H1 (cell line): ENCODE data around the gene HDAC11. TPM values are rescaled to one million over a fixed set of nuclear protein-coding genes. Genes with fewer than 3 reads are reported as not detected.

Experiments
- CTCF ChIA-PET: fragments of 300-600 bp; sonication (Branson Sonifier 250); formaldehyde crosslinking; loops from one replicate; lab custom pipeline; 2021; ENCODE audit not compliant: partially characterized antibody; lab: Charles Lee
- POLR2A ChIA-PET: fragments of 300-600 bp; sonication (Branson Sonifier 250); formaldehyde crosslinking; loops from one replicate; lab custom pipeline; 2021; ENCODE audit warnings: inconsistent platforms; ENCODE audit not compliant: partially characterized antibody; lab: Charles Lee
- DNase-seq, 2 experiments: peaks; one replicate each; pipeline versions ENCODE4 v3.0.0 to v3.0.0-alpha.2; 2010 to 2022; ENCODE audit warnings: low spot score in 2 of 2, low read depth in 1 of 2, mixed read lengths in 1 of 2
- FAIRE-seq: peaks from 2 replicates; lab custom pipeline; 2011; peaks lifted over from hg19 to GRCh38; lab: Jason Lieb, UNC
- H2AFZ ChIP-seq: 2 replicates; pipeline ENCODE4 v1.8.1; 2012; ENCODE audit warnings: low read length, inconsistent platforms
- H2AK5ac ChIP-seq: 2 replicates; pipeline ENCODE4 v1.6.1; 2013; ENCODE audit warnings: low read depth, low read length
- H2BK120ac ChIP-seq: replicated peaks from 2 replicates; pipeline ENCODE3; 2013; ENCODE audit warnings: low read depth, low read length, inconsistent platforms
- H2BK12ac ChIP-seq: 2 replicates; pipeline ENCODE4 v1.6.1; 2013; ENCODE audit warnings: low read depth, low read length
- H2BK15ac ChIP-seq: 2 replicates; pipeline ENCODE4 v1.6.1; 2013; ENCODE audit warnings: low read length
- H2BK20ac ChIP-seq: 2 replicates; pipeline ENCODE4 v1.6.1; 2013; ENCODE audit warnings: low read length
- H2BK5ac ChIP-seq: 2 replicates; pipeline ENCODE4 v1.6.1; 2013; ENCODE audit warnings: low read depth, low read length
- H3K14ac ChIP-seq: 2 replicates; pipeline ENCODE4 v1.6.1; 2013; ENCODE audit warnings: inconsistent platforms; ENCODE audit not compliant: insufficient read length
- H3K18ac ChIP-seq: 2 replicates; pipeline ENCODE4 v1.6.1; 2013; ENCODE audit warnings: low read length; ENCODE audit errors: extremely low read depth
- H3K23ac ChIP-seq: 2 replicates; pipeline ENCODE4 v1.6.1; 2013; ENCODE audit warnings: inconsistent platforms; ENCODE audit not compliant: insufficient read length
- H3K23me2 ChIP-seq: 2 replicates; pipeline ENCODE4 v1.6.1; 2013; ENCODE audit warnings: low read depth, low read length
- H3K27ac ChIP-seq: 2 replicates; pipeline ENCODE4 v1.6.1; 2011; ENCODE audit warnings: low read depth, low read length, inconsistent platforms
- H3K27me3 ChIP-seq, 4 experiments: replicated peaks in 1 of 4; 1 replicate in 1 of 4; 2 replicates in 3 of 4; pipeline versions ENCODE4 v1.6.1 to v1.8.1; 2011 to 2013; ENCODE audit warnings: low read length in 3 of 4, mild to moderate bottlenecking in 3 of 4, inconsistent platforms in 2 of 4, mixed read lengths in 2 of 4, moderate library complexity in 1 of 4; ENCODE audit not compliant: control insufficient read depth in 3 of 4, insufficient read depth in 3 of 4; ENCODE audit errors: extremely low read depth in 1 of 4
- H3K36me3 ChIP-seq, 4 experiments: 2 replicates each; pipeline versions ENCODE4 v1.6.1 to v1.8.1; 2011 to 2013; ENCODE audit warnings: mild to moderate bottlenecking in 4 of 4, low read length in 3 of 4, moderate library complexity in 2 of 4, control low read depth in 1 of 4, inconsistent platforms in 1 of 4; ENCODE audit not compliant: insufficient read depth in 4 of 4, control insufficient read depth in 2 of 4
- H3K4ac ChIP-seq: replicated peaks from 2 replicates; pipeline ENCODE3; 2013; ENCODE audit warnings: low read length, low read depth, mixed read lengths, inconsistent platforms; ENCODE audit not compliant: insufficient read length
- H3K4me1 ChIP-seq, 4 experiments: replicated peaks in 1 of 4; 1 replicate in 1 of 4; 2 replicates in 3 of 4; pipeline versions ENCODE4 v1.6.1 to v1.8.1; 2011 to 2013; ENCODE audit warnings: low read length in 3 of 4, inconsistent platforms in 2 of 4, mixed read lengths in 1 of 4; ENCODE audit not compliant: insufficient read depth in 4 of 4, control insufficient read depth in 3 of 4
- H3K4me2 ChIP-seq, 2 experiments: 2 replicates each; pipeline versions ENCODE4 v1.6.1 to v1.8.1; 2011 to 2013; ENCODE audit warnings: low read depth in 2 of 2, low read length in 2 of 2, control low read depth in 1 of 2, inconsistent platforms in 1 of 2, mild to moderate bottlenecking in 1 of 2; ENCODE audit not compliant: insufficient read depth in 1 of 2
- H3K4me3 ChIP-seq, 4 experiments: fragments of 200-600, 300-600 bp in 1 of 4; sonication (generic), shearing (Covaris generic), sonication (Bioruptor Twin) in 1 of 4; 2 replicates each; pipeline versions ENCODE4 v1.5.1 to v1.8.1; 2011 to 2016; ENCODE audit warnings: low read length in 4 of 4, low read depth in 3 of 4, control low read depth in 2 of 4, inconsistent platforms in 2 of 4, mild to moderate bottlenecking in 2 of 4, mixed read lengths in 1 of 4, moderate library complexity in 1 of 4; ENCODE audit not compliant: insufficient read depth in 2 of 4; ENCODE audit errors: extremely low read depth in 1 of 4
- H3K56ac ChIP-seq: replicated peaks from 2 replicates; pipeline ENCODE3; 2013; ENCODE audit warnings: low read depth, mild to moderate bottlenecking, mixed read lengths, low read length, inconsistent platforms; ENCODE audit not compliant: insufficient read length
- H3K79me1 ChIP-seq: 2 replicates; pipeline ENCODE4 v1.6.1; 2013; ENCODE audit warnings: low read depth, low read length, control low read depth
- H3K79me2 ChIP-seq, 2 experiments: 2 replicates each; pipeline versions ENCODE4 v1.6.1 to v1.8.1; 2012 to 2013; ENCODE audit warnings: low read length in 2 of 2, mild to moderate bottlenecking in 2 of 2, inconsistent platforms in 1 of 2; ENCODE audit not compliant: insufficient read depth in 2 of 2, control insufficient read depth in 1 of 2
- H3K9ac ChIP-seq, 4 experiments: replicated peaks in 1 of 4; 1 replicate in 1 of 4; 2 replicates in 3 of 4; pipeline versions ENCODE4 v1.6.1 to v1.8.1; 2011 to 2013; ENCODE audit warnings: low read depth in 3 of 4, low read length in 3 of 4, control low read depth in 2 of 4, mild to moderate bottlenecking in 2 of 4, moderate library complexity in 2 of 4, inconsistent platforms in 1 of 4; ENCODE audit errors: extremely low read depth in 1 of 4
- H3K9me3 ChIP-seq, 2 experiments: 2 replicates each; pipeline versions ENCODE4 v1.6.1 to v1.8.1; 2012 to 2013; ENCODE audit warnings: mild to moderate bottlenecking in 2 of 2, moderate library complexity in 2 of 2, control low read depth in 1 of 2, inconsistent platforms in 1 of 2, low read depth in 1 of 2, low read length in 1 of 2, mixed read lengths in 1 of 2; ENCODE audit not compliant: insufficient read depth in 2 of 2
- H4K20me1 ChIP-seq, 2 experiments: replicated peaks in 1 of 2; 2 replicates each; pipeline versions ENCODE3 to v1.8.1; 2011 to 2013; ENCODE audit warnings: inconsistent platforms in 2 of 2, low read length in 2 of 2, mild to moderate bottlenecking in 1 of 2; ENCODE audit not compliant: insufficient read depth in 2 of 2, control insufficient read depth in 1 of 2
- H4K5ac ChIP-seq: 2 replicates; pipeline ENCODE4 v1.6.1; 2013; ENCODE audit warnings: low read length, low read depth, mixed read lengths, inconsistent platforms; ENCODE audit not compliant: insufficient read length
- H4K8ac ChIP-seq: 2 replicates; pipeline ENCODE4 v1.8.0; 2013; ENCODE audit warnings: mild to moderate bottlenecking, moderate library complexity, low read length, inconsistent platforms; ENCODE audit not compliant: insufficient read depth; ENCODE audit errors: extremely low read depth
- H4K91ac ChIP-seq: replicated peaks from 2 replicates; pipeline ENCODE3; 2013; ENCODE audit warnings: low read length, mixed read lengths, inconsistent platforms; ENCODE audit not compliant: insufficient read length
- WGBS, 2 experiments: shearing (Covaris generic) in 1 of 2; methylation state at CpG; one replicate each; pipeline versions ENCODE4 v1.1.6 to v1.1.7; 2013 to 2015; ENCODE audit warnings: low lambda C conversion rate in 2 of 2, mixed read lengths in 2 of 2, inconsistent platforms in 1 of 2, low coverage in 1 of 2, missing lambda C conversion rate in 1 of 2; ENCODE audit not compliant: insufficient replicate concordance in 2 of 2, insufficient coverage in 1 of 2, insufficient read length in 1 of 2; ENCODE audit errors: extremely low coverage in 1 of 2, missing lambda C conversion rate in 1 of 2; 5-methylcytosine and 5-hydroxymethylcytosine counted together
- polyA plus RNA-seq, 7 experiments: library from polyadenylated mRNA; depleted of rRNA in 3 of 7; stranded (reverse) in 5 of 7; unstranded in 2 of 7; fragments of >200 nt in 5 of 7; fragments of 200-250 nt in 2 of 7; gene quantifications; 1 replicate in 5 of 7; 2 replicates in 1 of 7; 4 replicates in 1 of 7; pipeline versions ENCODE4 v1.2.1 to v1.2.3, GENCODE V29; 2011 to 2013; ENCODE audit warnings: missing spikeins in 2 of 7, mixed read lengths in 2 of 7
- total RNA-seq: library from RNA; stranded (reverse); fragmentation: NEBNext Ultra II Directional; extraction: Animal tissue kit (Norgen Biotek cat#: 25700); gene quantifications from 2 replicates; pipeline ENCODE4 v1.2.1, GENCODE V29; 2021

HDAC11 gene
- total and polyA plus RNA-seq, 2 of the 8 experiments (the other 6 are each of a cell fraction or from before 2014, with no cell fraction given), result 6.8 to 7.4 TPM

- Histone ChIP-seq H4K5ac (no peak overlapping the region), H3K23ac (no peak overlapping the region), H3K14ac (no peak overlapping the region), H3K4me3 (no peak overlapping the region), H2BK5ac (no peak overlapping the region), H2AFZ (no peak overlapping the region), H2AK5ac (no peak overlapping the region), H3K4ac (no peak overlapping the region), H4K8ac (no peak overlapping the region), H3K79me1 (no peaks in the 10 kb centered on the region), H4K20me1 (no peaks in the 10 kb centered on the region), H3K36me3 (no peaks in the 10 kb centered on the region), H2BK15ac (no peak overlapping the region), H2BK120ac (no peak overlapping the region), H3K18ac (no peak overlapping the region), H2BK12ac (no peak overlapping the region), H3K56ac (no peak overlapping the region), H3K9ac (no peak overlapping the region), H4K91ac (no peak overlapping the region), H3K79me2 (no peaks in the 10 kb centered on the region), H3K27me3 (peaks cover 0 to 12% (median 7%) of the 10 kb centered on the region in 4 experiments; a peak in 3 of 7 replicates), H3K9me3 (no peaks in the 10 kb centered on the region), H2BK20ac (no peak overlapping the region), H3K4me1 (peaks cover 6 to 23% (median 9%) of the 10 kb centered on the region in 4 experiments), H3K27ac (no peak overlapping the region), H3K4me2 (no peak overlapping the region), H3K23me2 (no peaks in the 10 kb centered on the region; the same call in 1 of the 2 replicates)
- 74% methylated on average over 12 of the region's 12 CpGs; no CpG with 5 or more reads in 1 of the 2 experiments for WGBS, 2 experiments
- POLR2A ChIA-PET, result interaction anchor here (1.4 kb wide), 1 partner anchor 11 kb away, joined by 6 read pairs; no protein-coding TSS in a partner anchor
- no peak for DNase-seq
- CTCF ChIA-PET, result interaction anchor here (1.5 kb wide), 1 partner anchor 21 kb away, joined by 4 read pairs; no protein-coding TSS in a partner anchor
- no peak for FAIRE-seq
Observed at GRCh38 chr3:13474021-13474420, 6.1 kb upstream of the HDAC11 start.
